Activated CD8-positive, alpha-beta memory T cell treated with anti-CD3 and anti-CD28 coated beads for 4 hours (primary cell): ENCODE data around the gene ASGR2.
A peak's percentile ranks its signal among the peaks of the same experiment; 100 is the strongest.
"Not testable (repeated sequence)": the region's sequence is repeated elsewhere in the genome, so short reads cannot be mapped to it uniquely, and the experiment has no call there.

Experiments used
- DNase-seq, 2 donors: peaks; one replicate each; pipeline ENCODE4 v3.0.0-alpha.2; 2020; ENCODE audit warnings: low read depth in 2 of 2

ASGR2 gene

GRCh38 chr17:7098802-7099459 is 15.7 kb downstream of the ASGR2 start:
- DNase-seq = no peak

GRCh38 chr17:7097940-7098339 is 16.7 kb downstream of the ASGR2 start:
- DNase-seq = no peak

GRCh38 chr17:7095625-7096024 is 19.0 kb downstream of the ASGR2 start:
- no peak for DNase-seq

GRCh38 chr17:7094652-7095019 is 20.0 kb downstream of the ASGR2 start:
- DNase-seq = no peak

GRCh38 chr17:7091311-7092005 is 23.2 kb downstream of the ASGR2 start:
- not testable (repeated sequence) for DNase-seq

GRCh38 chr17:7089570-7089969 is 25.1 kb downstream of the ASGR2 start:
- DNase-seq = not testable (repeated sequence)

GRCh38 chr17:7088442-7088841 is 26.2 kb downstream of the ASGR2 start:
- not testable (repeated sequence) for DNase-seq

GRCh38 chr17:7084088-7084487 is 30.5 kb downstream of the ASGR2 start:
- no peak for DNase-seq

GRCh38 chr17:7083592-7083991 is 31.0 kb downstream of the ASGR2 start:
- no peak for DNase-seq

GRCh38 chr17:7081341-7082062 is 33.1 kb downstream of the ASGR2 start:
- DNase-seq = peak in 1 of 2 donors; percentile 11

GRCh38 chr17:7080456-7081041 is 34.1 kb downstream of the ASGR2 start:
- no peak for DNase-seq

GRCh38 chr17:7079581-7080455 is 34.8 kb downstream of the ASGR2 start, which contains the start of gene CLEC10A:
Gene CLEC10A, minus strand, starts transcription at chr17:7080251. Its CDS starts 1,439 bp downstream, at chr17:7078812.
- no peak for DNase-seq

GRCh38 chr17:7078711-7079110 is 35.9 kb downstream of the ASGR2 start:
- no peak for DNase-seq

- DNase-seq = no peak
Observed at GRCh38 chr17:7077911-7078546, 36.6 kb downstream of the ASGR2 start.

GRCh38 chr17:7074931-7075330 is 39.7 kb downstream of the ASGR2 start:
- no peak for DNase-seq

- DNase-seq = no peak
Observed at GRCh38 chr17:7072406-7072805, 42.2 kb downstream of the ASGR2 start.

GRCh38 chr17:7070712-7071111 is 43.9 kb downstream of the ASGR2 start:
- DNase-seq = no peak

- DNase-seq = no peak
Observed at GRCh38 chr17:7068268-7068667, 46.4 kb downstream of the ASGR2 start.

- no peak for DNase-seq
Observed at GRCh38 chr17:7067198-7067597, 47.4 kb downstream of the ASGR2 start.

- no peak for DNase-seq
Observed at GRCh38 chr17:7064261-7064660, 50.4 kb downstream of the ASGR2 start.

- no peak for DNase-seq
Observed at GRCh38 chr17:7063518-7064094, 51.0 kb downstream of the ASGR2 start.
